Ovary (tissue), 9 donors: ENCODE measurements around the gene EML1. TPM values are rescaled to one million over a fixed set of nuclear protein-coding genes. Genes with fewer than 3 reads are reported as not detected.

Source experiments
- DNase-seq, 5 donors: peaks; one replicate each; pipeline ENCODE4 v3.0.0-alpha.2; 2019 to 2020
- H3K27ac ChIP-seq, 2 donors: fragments of 200-600 bp; one replicate each; pipeline versions ENCODE4 v1.5.1 to v1.8.0; 2019 to 2022
- H3K27me3 ChIP-seq: fragments of 200-600 bp; one replicate; pipeline ENCODE4 v1.8.0; 2022
- H3K36me3 ChIP-seq: fragments of 200-600 bp; sonication (generic); one replicate; pipeline ENCODE4 v1.5.1; 2019
- H3K4me1 ChIP-seq: one replicate; pipeline ENCODE4 v1.8.1; 2013; ENCODE audit warnings: mild to moderate bottlenecking, moderate library complexity; ENCODE audit not compliant: insufficient read depth
- H3K4me3 ChIP-seq: fragments of 200-600 bp; sonication (generic); one replicate; pipeline ENCODE4 v1.5.1; 2017
- H3K9me3 ChIP-seq, 2 donors: fragments of 200-600 bp in 1 of 2; sonication (generic) in 1 of 2; one replicate each; pipeline versions ENCODE4 v1.5.1 to v1.8.1; 2013 to 2019; ENCODE audit warnings: mild to moderate bottlenecking in 1 of 2, moderate library complexity in 1 of 2
- EP300 ChIP-seq: sonication (generic); formaldehyde crosslinking; IDR thresholded peaks from one replicate; pipeline ENCODE4 v1.6.1; 2017; ENCODE audit warnings: antibody characterized with exemption
- POLR2A ChIP-seq: fragments of 450-650 bp; IDR thresholded peaks from one replicate; pipeline ENCODE4 v1.6.1; 2017; ENCODE audit warnings: antibody characterized with exemption, mild to moderate bottlenecking, moderate library complexity
- WGBS, 3 donors: extraction: QIAGEN DNeasy Blood & Tissue Kit in 1 of 3; methylation state at CpG; one replicate each; pipeline versions ENCODE4 v1.1.5 to v1.1.7; 2013 to 2017; 5-methylcytosine and 5-hydroxymethylcytosine counted together
- intact Hi-C, 4 donors: fragments of 100-400 bp; cut with DNase I; formaldehyde crosslinking; loops; one replicate each; pipeline versions ENCODE4 v1.11.0 to v1.15.1; 2022 to 2023
- polyA plus RNA-seq, 2 donors: library from polyadenylated mRNA; stranded (reverse); fragments of 200-250 nt in 1 of 2; fragments of 350-450 nt in 1 of 2; fragmentation: Illumina TruSeq in 1 of 2; extraction: RNeasy Lipid Tissue Mini Kit (QIAGEN cat#74804) in 1 of 2; gene quantifications; one replicate each; pipeline ENCODE4 v1.2.3, GENCODE V29; 2013 to 2014
- total RNA-seq, 7 donors: library from RNA; depleted of rRNA in 2 of 7; stranded (reverse); fragments of >200 nt in 2 of 7; fragmentation: NEBNext Ultra II Directional in 3 of 7; extraction: Animal tissue kit (Norgen Biotek cat#: 25700) in 3 of 7; gene quantifications; one replicate each; pipeline versions ENCODE4 v1.1.0 to v1.2.4, GENCODE V29; 2016 to 2023
- TF ChIP-seq, protein P1 (sequence below), 3 donors: fragments of 450-650 bp in 2 of 3; fragments of 200-600 bp in 1 of 3; IDR thresholded peaks; one replicate each; pipeline versions ENCODE4 v1.5.1 to v1.8.0; 2016 to 2022; ENCODE audit warnings: antibody characterized with exemption in 3 of 3, mild to moderate bottlenecking in 1 of 3
- donor health status: DM: no; HTN: no; CAD: no; lungs with moderate emphysema.
- donor health status: DM: no; HTN: no; CAD: no.
- donor health status: Bipolar disorder and iron deficiency.
- donor health status: DM: yes; HTN: yes; CAD: no.
- donor health status: DM: no; HTN: no; CAD: no.
- donor health status: DM: yes; HTN: yes; CAD: no.

EML1 gene
- total and polyA plus RNA-seq, 9 donors, result 4.4 to 22.3 (median 9.8) TPM

DNA sequence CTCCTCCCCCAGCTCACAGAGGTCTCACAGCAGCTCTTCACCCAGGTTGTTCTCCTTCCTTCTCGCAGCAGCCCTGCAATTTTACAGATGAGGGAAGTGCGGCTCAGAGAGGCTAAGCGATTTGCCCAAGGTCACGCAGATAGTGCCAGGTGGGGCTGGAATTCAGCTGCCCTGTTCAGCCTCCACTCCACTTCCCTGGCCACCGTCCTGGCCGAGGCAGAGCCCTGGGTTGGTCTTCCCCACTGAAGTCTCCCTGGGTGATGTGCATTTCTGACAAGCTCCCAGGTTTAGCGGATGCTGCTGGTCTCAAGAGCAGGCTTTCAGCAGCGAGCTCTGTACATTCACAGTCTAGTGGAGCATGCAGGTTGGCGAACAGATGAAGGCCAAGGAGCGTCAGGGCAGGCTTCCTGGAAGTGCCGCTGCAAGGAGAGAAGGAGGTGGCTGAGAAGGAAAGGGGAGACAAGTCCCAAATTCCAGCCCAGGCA is 28.9 kb upstream of the EML1 start:
- DNase-seq, result no peak
- no peak overlapping the region for H3K4me3 ChIP-seq
- no peaks in the 10 kb centered on the region for H3K27me3 ChIP-seq
- no peak overlapping the region for H3K27ac ChIP-seq
- intact Hi-C loops, result no loop called here
- no peaks in the 10 kb centered on the region for H3K9me3 ChIP-seq
- no peaks in the 10 kb centered on the region for H3K4me1 ChIP-seq
- 73 to 84% (median 76%) methylated on average over 11 of the region's 11 CpGs for whole genome bisulfite sequencing, 3 donors
- no peaks in the 10 kb centered on the region for H3K36me3 ChIP-seq
- TF ChIP-seq, protein P1, sequence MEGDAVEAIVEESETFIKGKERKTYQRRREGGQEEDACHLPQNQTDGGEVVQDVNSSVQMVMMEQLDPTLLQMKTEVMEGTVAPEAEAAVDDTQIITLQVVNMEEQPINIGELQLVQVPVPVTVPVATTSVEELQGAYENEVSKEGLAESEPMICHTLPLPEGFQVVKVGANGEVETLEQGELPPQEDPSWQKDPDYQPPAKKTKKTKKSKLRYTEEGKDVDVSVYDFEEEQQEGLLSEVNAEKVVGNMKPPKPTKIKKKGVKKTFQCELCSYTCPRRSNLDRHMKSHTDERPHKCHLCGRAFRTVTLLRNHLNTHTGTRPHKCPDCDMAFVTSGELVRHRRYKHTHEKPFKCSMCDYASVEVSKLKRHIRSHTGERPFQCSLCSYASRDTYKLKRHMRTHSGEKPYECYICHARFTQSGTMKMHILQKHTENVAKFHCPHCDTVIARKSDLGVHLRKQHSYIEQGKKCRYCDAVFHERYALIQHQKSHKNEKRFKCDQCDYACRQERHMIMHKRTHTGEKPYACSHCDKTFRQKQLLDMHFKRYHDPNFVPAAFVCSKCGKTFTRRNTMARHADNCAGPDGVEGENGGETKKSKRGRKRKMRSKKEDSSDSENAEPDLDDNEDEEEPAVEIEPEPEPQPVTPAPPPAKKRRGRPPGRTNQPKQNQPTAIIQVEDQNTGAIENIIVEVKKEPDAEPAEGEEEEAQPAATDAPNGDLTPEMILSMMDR (IDR thresholded peaks at IDR 0.05), result no peak
- no peak for TF ChIP-seq POLR2A
- no peak for TF ChIP-seq EP300

DNA sequence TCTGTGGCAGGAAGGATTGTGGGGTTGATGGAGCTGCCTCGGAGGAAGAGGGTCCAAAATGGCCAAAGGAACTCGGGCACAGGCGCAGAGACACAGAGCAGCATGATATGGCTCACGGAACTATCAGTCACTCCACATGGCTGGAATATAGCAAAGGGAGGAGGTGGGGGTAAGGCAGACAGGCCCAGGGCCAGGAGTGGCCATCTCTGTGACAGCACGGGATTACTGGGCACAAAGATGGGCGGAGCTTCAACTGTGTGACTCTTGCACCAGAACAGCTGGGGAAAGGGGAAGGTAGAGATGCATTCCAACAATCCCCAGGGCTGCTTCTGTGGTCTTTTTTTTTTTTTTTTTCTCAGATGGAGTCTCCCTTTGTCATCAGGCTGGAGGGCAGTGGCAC is 24.8 kb upstream of the EML1 start:
- H3K4me1 ChIP-seq, result no peaks in the 10 kb centered on the region
- DNase-seq, result no peak
- intact Hi-C loops, result no loop called here
- no peaks in the 10 kb centered on the region for H3K9me3 ChIP-seq
- H3K27ac ChIP-seq, result no peak overlapping the region
- TF ChIP-seq POLR2A (no peak), EP300 (no peak)
- TF ChIP-seq, protein P1 (IDR thresholded peaks at IDR 0.05), result no peak
- H3K36me3 ChIP-seq, result no peaks in the 10 kb centered on the region
- WGBS, 3 donors, result 81 to 84% (median 83%) methylated on average over 6 of the region's 6 CpGs
- no peak overlapping the region for H3K4me3 ChIP-seq
- no peaks in the 10 kb centered on the region for H3K27me3 ChIP-seq

DNA sequence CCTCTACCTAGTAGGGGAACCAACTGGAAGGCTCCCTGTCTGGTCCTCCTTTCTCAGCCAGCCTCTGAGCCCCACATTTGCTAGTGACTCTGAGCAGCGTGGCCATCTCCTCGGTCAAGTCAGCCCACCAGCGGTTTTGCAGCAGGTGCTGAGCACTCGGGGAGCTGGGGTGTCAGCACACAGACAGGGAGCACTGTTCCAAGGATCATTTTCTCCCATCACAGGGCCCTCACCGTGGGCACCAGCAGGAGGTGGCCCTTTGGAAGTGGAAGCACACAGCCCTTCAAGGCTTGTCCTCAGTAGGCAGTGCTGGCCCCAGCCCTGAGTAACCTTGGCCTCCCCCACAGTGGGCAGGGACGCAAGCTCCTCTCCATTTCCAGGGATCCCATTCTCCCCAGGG is 24.1 kb upstream of the EML1 start:
- H3K36me3 ChIP-seq, result no peaks in the 10 kb centered on the region
- no peak for DNase-seq
- H3K4me3 ChIP-seq, result no peak overlapping the region
- TF ChIP-seq EP300 (no peak), POLR2A (no peak)
- TF ChIP-seq, protein P1 (IDR thresholded peaks at IDR 0.05), result no peak
- intact Hi-C loops, result no loop called here
- 87 to 95% (median 91%) methylated on average over 6 of the region's 6 CpGs for WGBS, 3 donors
- no peaks in the 10 kb centered on the region for H3K27me3 ChIP-seq
- H3K4me1 ChIP-seq, result no peaks in the 10 kb centered on the region
- H3K9me3 ChIP-seq, result no peaks in the 10 kb centered on the region
- no peak overlapping the region for H3K27ac ChIP-seq

DNA sequence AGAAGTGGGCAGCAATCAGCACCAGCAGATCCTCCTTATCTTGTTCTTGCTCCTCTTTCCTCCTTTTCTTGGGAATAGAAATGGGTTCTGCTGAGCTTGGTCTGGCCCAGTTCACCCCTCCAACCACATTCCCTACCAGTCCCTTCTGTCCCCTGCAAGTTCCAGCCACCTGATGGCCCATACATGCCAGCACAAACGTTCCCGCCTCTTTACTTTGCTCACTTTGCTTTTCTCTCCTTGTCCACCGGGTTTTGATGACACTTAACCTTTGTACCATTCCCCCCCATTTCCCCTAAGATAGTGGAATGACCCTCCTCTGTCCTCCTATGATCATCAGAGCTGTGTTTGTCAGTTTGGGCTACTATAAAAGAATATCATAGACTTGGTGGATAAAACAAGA is 23.4 kb upstream of the EML1 start:
- TF ChIP-seq EP300 (no peak), POLR2A (no peak)
- TF ChIP-seq, protein P1 (IDR thresholded peaks at IDR 0.05), result no peak
- no peak for DNase-seq
- no peak overlapping the region for H3K27ac ChIP-seq
- H3K4me3 ChIP-seq, result no peak overlapping the region
- H3K9me3 ChIP-seq, result no peaks in the 10 kb centered on the region
- WGBS, 3 donors, result 81 to 83% (median 82%) methylated on average over 3 of the region's 3 CpGs
- H3K27me3 ChIP-seq, result no peaks in the 10 kb centered on the region
- intact Hi-C loops, result no loop called here
- H3K4me1 ChIP-seq, result no peaks in the 10 kb centered on the region
- H3K36me3 ChIP-seq, result no peaks in the 10 kb centered on the region
